ENCODE data around the gene ZC3HAV1. TPM values are rescaled to one million over a fixed set of nuclear protein-coding genes. Genes with fewer than 3 reads are reported as not detected.
A peak's percentile ranks its signal among the peaks of the same experiment; 100 is the strongest.

The ZC3HAV1 gene
- total and polyA plus RNA-seq, 9 of the 15 experiments (the other 6 are each of a cell fraction or from before 2014, with no cell fraction given) = 11.9 to 40.5 (median 23.9) TPM

GRCh38 chr7:139114018-139114417 is 4.5 kb upstream of the ZC3HAV1 start:
- Histone ChIP-seq H3K27me3 (ENCODE audit: control insufficient read depth in 2 of 2, insufficient read depth in 2 of 2, low read length in 2 of 2) (no peaks in the 10 kb centered on the region), H3K4me3 (no peak overlapping the region), H3K79me2 (ENCODE audit: control insufficient read depth, insufficient read depth, low read length) (peaks cover 2% of the 10 kb centered on the region), H3K9me1 (ENCODE audit: control insufficient read depth, insufficient read depth, low read length) (no peaks in the 10 kb centered on the region), H3K9ac (ENCODE audit: insufficient read depth in 1 of 2, low read depth in 2 of 2, low read length in 2 of 2) (no peak overlapping the region), H4K20me1 (replicated peaks; ENCODE audit: control insufficient read depth, insufficient read depth, low read length) (no peaks in the 10 kb centered on the region; the same call in 1 of the 2 replicates), H3K9me3 (replicated peaks; ENCODE audit: control insufficient read depth, insufficient read depth, low read depth, low read length) (no peaks in the 10 kb centered on the region; the same call in 1 of the 2 replicates), H3K27ac (ENCODE audit: extremely low read depth, low read depth, low read length) (no peak overlapping the region), H3K4me1 (replicated peaks in 1 of 2; ENCODE audit: control insufficient read depth in 2 of 2, insufficient read depth in 2 of 2, low read length in 2 of 2) (peaks cover 38 to 41% of the 10 kb centered on the region in 2 experiments), H2AFZ (ENCODE audit: low read depth, low read length) (no peak overlapping the region), H3K4me2 (ENCODE audit: insufficient read depth, low read length) (no peak overlapping the region), H3K36me3 (ENCODE audit: control insufficient read depth, insufficient read depth, low read length) (no peaks in the 10 kb centered on the region)
- DNase-seq (ENCODE audit: extremely low read depth in 1 of 4, low spot score in 3 of 4) (no peak), ATAC-seq (no peak), FAIRE-seq (no peak)
- WGBS (ENCODE audit: insufficient coverage, low coverage, missing lambda C conversion rate) = 40% methylated on average over 3 of the region's 3 CpGs
- no TSS peak for BruUV-seq (replicated peaks)
- TF ChIP-seq NEUROD1 (IDR thresholded peaks at IDR 0.05; ENCODE audit: borderline replicate concordance, low read depth, low read length, partially characterized antibody) (no peak), STAG1 (CRISPR knock-in tag; IDR thresholded peaks at IDR 0.05; ENCODE audit: borderline replicate concordance) (no peak), GABPA (tag; conservative IDR thresholded peaks at IDR 0.05; ENCODE audit: low read depth) (no peak), KLF6 (CRISPR knock-in tag; IDR thresholded peaks at IDR 0.05; ENCODE audit: borderline replicate concordance) (no peak)
- in situ Hi-C loops (cut with MboI) = no loop called here
- POLR2A ChIA-PET = interaction anchor here (0.6 to 2.0 kb wide), 3 partner anchors 10 to 19 kb away, joined by 3 to 8 read pairs (median 5); a partner anchor contains a TSS
- CTCF ChIA-PET (ENCODE audit: low intra/inter-chr PET ratio) = no interaction called here
- intact Hi-C loops (cut with micrococcal nuclease) = no loop called here

DNA sequence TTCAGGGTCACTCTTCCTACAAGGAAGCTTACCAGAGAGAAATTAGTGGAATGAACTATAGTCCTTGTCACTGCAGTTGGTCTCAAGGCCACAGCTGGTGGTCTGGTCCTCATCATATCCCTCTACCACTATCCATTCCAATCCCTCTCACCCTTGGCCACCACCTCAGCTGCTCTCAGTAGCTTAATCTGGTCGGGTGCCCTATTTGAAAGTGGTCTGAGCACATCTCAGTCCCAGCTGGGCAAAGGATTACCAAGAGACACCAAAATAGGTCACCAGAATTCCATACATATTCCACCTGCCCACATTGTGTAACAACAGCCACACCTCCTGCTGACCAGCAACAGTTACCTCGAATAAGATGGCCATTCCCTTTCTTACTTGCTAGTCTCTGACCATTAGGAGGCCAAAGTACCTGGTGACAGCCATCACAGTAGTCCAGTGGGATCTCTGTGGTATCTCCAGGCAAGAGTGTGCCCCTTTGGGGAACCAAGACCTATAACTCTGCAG is 3.3 kb upstream of the ZC3HAV1 start:
- WGBS (ENCODE audit: insufficient coverage, low coverage, missing lambda C conversion rate) = 17% methylated on average over 2 of the region's 2 CpGs
- CTCF ChIA-PET (ENCODE audit: low intra/inter-chr PET ratio) = no interaction called here

More for the DNA sequence above, 3.3 kb upstream of the ZC3HAV1 start:
- H3K9ac ChIP-seq (ENCODE audit: insufficient read depth in 1 of 2, low read depth in 2 of 2, low read length in 2 of 2) = no peak overlapping the region
- ATAC-seq = no peak
- in situ Hi-C loops (cut with MboI) (no loop called here), intact Hi-C loops (cut with micrococcal nuclease) (no loop called here)
- H3K36me3 ChIP-seq (ENCODE audit: control insufficient read depth, insufficient read depth, low read length) = no peaks in the 10 kb centered on the region
- H3K4me3 ChIP-seq = no peak overlapping the region
- BruUV-seq (replicated peaks) = no TSS peak
- no peaks in the 10 kb centered on the region for H3K27me3 ChIP-seq (ENCODE audit: control insufficient read depth in 2 of 2, insufficient read depth in 2 of 2, low read length in 2 of 2)
- H3K4me2 ChIP-seq (ENCODE audit: insufficient read depth, low read length) = no peak overlapping the region
- no peak for FAIRE-seq
- peaks cover 27 to 39% of the 10 kb centered on the region in 2 experiments for H3K4me1 ChIP-seq (replicated peaks in 1 of 2; ENCODE audit: control insufficient read depth in 2 of 2, insufficient read depth in 2 of 2, low read length in 2 of 2)
- POLR2A ChIA-PET = interaction anchor here (0.6 to 1.6 kb wide), 6 partner anchors 10 to 343 kb away, joined by 3 to 7 read pairs (median 4); no protein-coding TSS in a partner anchor
- H4K20me1 ChIP-seq (replicated peaks; ENCODE audit: control insufficient read depth, insufficient read depth, low read length) = no peaks in the 10 kb centered on the region; the same call in 1 of the 2 replicates
- H2AFZ ChIP-seq (ENCODE audit: low read depth, low read length) = peak overlapping the region; percentile 37
- no peak overlapping the region for H3K27ac ChIP-seq (ENCODE audit: extremely low read depth, low read depth, low read length)
- no peaks in the 10 kb centered on the region; the same call in 1 of the 2 replicates for H3K9me3 ChIP-seq (replicated peaks; ENCODE audit: control insufficient read depth, insufficient read depth, low read depth, low read length)
- peaks cover 14% of the 10 kb centered on the region for H3K79me2 ChIP-seq (ENCODE audit: control insufficient read depth, insufficient read depth, low read length)
- H3K9me1 ChIP-seq (ENCODE audit: control insufficient read depth, insufficient read depth, low read length) = no peaks in the 10 kb centered on the region
- TF ChIP-seq HIVEP1 (CRISPR knock-in tag; IDR thresholded peaks at IDR 0.05) = no peak
- TF ChIP-seq SIN3B (IDR thresholded peaks at IDR 0.05; ENCODE audit: low read depth) = no peak
- TF ChIP-seq, protein P1, sequence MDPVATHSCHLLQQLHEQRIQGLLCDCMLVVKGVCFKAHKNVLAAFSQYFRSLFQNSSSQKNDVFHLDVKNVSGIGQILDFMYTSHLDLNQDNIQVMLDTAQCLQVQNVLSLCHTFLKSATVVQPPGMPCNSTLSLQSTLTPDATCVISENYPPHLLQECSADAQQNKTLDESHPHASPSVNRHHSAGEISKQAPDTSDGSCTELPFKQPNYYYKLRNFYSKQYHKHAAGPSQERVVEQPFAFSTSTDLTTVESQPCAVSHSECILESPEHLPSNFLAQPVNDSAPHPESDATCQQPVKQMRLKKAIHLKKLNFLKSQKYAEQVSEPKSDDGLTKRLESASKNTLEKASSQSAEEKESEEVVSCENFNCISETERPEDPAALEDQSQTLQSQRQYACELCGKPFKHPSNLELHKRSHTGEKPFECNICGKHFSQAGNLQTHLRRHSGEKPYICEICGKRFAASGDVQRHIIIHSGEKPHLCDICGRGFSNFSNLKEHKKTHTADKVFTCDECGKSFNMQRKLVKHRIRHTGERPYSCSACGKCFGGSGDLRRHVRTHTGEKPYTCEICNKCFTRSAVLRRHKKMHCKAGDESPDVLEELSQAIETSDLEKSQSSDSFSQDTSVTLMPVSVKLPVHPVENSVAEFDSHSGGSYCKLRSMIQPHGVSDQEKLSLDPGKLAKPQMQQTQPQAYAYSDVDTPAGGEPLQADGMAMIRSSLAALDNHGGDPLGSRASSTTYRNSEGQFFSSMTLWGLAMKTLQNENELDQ (CRISPR knock-in tag; IDR thresholded peaks at IDR 0.05; ENCODE audit: borderline replicate concordance) = no peak
- TF ChIP-seq FOSL1 (tag; conservative IDR thresholded peaks at IDR 0.05) = no peak
- TF ChIP-seq TSHZ1 (CRISPR knock-in tag; IDR thresholded peaks at IDR 0.05) = no peak
- no peak for TF ChIP-seq FOS (IDR thresholded peaks at IDR 0.05; ENCODE audit: extremely low read depth, insufficient read length)
- DNase-seq (ENCODE audit: extremely low read depth in 1 of 4, low spot score in 3 of 4) = no peak

Measured in K562 (cell line).